OCI-M1 (cell line): ENCODE data around the gene FOSL2.
A peak's percentile ranks its signal among the peaks of the same experiment; 100 is the strongest.

Source experiments
- DNase-seq: peaks from one replicate; lab custom pipeline; 2025; lab: John Stamatoyannopoulos, UW

The FOSL2 gene

DNA sequence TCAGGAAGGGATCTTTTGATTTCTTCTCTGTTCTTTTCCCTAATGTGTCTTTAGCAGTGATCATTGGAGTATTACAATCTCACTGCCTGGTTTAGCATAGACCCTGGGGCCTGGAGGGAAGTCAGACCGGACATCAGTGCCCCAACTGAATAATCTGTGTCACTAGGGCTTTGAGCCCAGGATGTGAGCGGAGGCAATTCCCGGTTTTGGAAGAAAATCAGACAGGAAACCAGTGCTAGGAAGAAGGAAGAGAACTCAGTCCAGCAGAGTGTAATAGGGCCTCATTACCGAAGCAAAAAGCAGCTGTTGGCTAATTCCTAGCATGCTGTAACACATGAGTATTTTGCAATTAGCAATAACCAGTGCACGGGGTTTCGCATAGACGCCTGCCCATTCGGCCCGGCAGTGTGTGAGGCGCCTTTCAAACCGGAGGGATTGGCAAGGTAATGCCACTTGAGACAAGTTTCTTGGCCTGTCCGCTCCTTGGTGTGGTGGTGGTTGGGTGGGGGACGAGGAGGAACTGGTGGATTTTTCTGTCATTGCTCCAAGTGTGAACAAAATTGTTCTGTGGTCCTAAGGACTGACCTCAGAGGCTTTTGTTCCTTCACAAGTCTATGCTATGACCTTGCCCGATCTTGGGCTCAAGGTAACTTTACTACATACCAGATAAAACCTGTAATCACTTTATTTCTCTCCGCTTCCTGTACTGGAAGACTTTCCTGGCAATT, 2.8 kb downstream of the FOSL2 start:
- peak; percentile 22 for DNase-seq

DNA sequence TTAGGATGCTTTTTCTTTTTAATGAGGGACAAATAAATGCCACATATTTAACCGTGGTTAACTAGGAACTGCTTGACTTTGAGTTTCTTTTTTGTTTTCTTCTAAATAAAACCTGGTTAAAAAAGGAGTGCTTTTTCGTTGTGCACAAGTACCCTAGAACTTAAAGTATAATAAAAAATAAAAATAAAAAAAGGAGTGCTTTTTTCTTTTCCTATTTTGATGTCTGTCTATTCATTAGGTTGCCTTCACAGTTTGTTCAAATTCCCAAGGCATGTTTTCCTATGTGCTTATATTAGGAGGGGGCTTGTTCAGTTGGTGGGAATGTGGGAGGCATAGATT, 4.4 kb downstream of the FOSL2 start:
- DNase-seq, result no peak

DNA sequence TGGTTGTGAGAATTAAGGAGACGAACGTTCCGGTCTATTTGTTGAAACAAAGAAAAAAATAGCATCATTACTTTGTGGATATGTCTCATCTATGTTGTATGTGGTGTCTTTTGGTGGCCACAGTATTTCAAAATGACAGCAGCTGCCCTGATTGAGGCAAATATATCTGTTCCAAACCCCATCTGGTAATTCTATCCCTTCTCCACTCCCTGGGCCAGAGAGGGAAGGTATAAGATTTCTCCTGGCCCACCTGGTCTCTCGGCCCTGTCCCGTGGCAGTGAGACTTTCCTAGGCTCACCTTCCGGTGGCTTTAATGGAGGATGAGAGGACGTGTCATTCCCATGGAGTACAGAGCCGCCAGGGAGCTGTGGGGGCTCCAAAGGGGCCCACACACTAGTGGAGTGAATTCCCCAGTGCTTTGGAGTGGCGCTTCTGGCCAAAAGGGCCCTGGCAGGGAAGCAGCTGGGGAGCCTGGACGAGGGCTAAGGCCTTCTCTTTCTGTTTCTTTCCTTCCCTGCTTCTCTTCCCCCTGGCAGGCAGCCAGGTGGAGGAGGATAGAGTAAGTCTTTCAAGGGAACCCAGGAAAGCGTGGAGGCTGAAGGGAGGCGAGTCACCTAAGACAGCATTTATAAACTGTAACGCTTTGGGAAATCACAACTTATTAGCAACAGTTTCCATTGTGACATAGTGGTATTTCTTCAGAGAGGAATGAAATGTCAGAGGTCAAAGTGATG, 5.6 kb downstream of the FOSL2 start:
- DNase-seq, result no peak

DNA sequence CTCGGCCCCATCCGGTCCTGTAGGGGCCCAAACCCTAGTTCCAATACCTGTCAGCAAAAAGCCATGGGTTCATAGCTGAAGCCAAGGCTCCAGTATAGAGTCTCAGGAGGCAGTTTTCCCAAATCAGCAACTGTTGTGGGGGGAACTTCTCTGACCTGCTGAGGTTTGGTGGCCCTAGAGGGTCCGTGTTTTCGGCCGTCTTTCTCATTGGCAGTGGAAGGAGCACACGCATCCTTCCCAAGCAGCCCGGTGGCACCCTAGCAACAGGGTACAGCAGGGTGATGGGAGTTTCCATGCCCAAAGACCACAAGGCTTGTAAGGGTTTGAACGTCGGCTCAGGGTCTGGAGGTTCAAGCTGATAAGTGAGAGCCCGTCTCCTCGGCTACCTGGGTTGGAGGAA, 6.6 kb downstream of the FOSL2 start:
- DNase-seq, result no peak

DNA sequence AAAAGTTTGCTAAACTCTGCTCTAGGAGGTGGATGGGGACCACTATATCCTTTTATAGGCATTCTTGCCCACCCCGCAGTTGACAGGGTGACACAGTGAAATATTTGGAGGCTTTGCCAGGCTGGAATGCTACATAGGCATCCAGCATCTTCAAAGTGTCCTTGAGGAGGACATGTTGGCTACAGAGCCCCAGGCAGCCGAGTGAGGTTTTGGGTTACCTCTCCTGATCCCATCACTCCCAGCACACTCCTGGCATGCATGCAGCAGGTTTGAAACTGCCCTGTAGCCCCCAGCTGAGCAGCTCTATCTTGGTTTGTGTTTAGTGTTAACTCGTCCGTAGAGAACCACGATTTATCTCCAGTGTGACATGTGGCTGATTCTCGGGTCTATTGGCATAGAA, 7.3 kb downstream of the FOSL2 start:
- DNase-seq, result no peak

DNA sequence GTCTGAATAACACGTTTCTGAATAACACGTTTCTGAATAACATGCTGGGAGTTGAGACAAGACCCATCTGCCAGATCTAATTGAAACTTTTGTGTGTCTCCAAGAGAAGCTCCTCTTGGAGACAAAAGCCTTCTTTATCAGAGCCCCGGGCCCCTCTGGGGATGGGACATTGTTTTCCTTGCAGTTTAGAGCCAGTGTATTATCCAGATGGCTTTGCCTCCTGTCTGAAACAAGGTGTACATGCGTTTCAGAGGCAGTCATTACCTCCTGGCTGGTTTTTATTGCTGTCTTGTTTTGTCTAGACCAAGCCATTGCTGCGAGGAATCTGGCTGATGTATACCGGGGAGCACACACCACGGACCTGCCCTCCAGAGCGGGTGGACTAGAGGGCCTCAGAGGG, 7.8 kb downstream of the FOSL2 start:
- no peak for DNase-seq

DNA sequence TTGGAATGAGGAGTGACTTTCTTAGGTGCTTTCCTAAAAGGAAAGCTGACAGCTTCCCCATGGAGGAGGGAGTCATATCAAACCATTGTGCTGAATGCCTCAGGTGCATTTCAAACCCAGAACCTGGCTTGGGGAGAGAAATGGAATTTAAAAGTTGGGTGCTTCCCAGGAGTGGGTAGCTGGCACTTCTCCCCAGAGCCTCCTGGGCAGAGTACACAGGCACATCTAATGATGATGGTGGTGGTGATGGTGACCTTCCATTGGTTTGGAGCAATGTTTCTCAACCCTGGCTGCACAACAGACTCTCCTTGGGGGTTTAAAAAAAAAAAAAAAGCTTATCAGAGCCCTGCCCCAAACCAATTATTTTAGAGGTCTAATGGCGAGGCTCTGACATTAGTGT, 8.3 kb downstream of the FOSL2 start:
- no peak for DNase-seq

DNA sequence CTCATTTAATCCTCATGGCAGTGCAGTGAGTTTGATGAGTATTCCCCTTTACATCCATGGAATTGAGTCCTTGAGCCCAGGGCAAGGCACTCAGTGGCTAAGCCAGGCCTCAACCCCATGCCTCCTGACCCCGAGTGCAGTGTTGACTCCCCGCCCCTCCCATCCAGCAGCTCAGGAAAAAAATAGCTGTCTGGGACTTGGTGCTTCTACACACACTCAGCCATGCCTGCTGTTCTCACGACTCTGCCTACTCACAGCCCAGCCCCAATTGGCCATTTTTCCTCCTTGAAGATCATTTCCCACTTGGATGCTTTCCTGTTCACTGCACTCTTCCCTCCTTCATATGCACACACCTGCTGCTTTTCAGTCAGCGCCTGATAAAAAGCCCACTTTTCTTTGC, 8.8 kb downstream of the FOSL2 start:
- DNase-seq, result no peak

DNA sequence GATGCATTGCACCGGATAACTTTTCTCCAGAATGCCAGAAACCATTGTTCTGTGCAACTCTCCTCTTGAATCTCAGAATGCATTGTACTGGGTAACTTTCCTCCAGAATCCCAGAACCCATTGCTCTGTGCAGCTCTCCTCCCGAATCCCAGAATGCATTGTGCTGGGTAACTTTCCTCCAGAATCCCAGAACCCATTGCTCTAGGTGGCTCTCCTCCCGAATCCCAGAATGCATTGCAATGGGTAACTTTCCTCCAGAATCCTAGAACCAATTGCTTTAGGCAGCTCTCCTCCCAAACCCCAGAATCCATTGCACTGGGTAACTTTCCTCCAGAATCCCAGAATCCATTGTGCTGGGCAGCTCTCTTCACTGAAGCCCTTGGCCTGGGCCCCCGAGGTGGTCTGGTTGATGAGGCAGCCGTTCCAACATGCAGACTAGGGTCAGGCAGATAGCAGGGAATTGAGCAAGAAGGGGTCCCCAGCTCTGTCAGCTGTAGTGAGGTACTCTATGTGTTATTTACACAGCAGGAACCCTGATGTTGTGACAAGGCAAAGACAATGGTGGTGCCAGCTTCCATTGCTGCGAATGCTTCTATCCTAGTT, 9.4 kb downstream of the FOSL2 start:
- DNase-seq, result no peak

DNA sequence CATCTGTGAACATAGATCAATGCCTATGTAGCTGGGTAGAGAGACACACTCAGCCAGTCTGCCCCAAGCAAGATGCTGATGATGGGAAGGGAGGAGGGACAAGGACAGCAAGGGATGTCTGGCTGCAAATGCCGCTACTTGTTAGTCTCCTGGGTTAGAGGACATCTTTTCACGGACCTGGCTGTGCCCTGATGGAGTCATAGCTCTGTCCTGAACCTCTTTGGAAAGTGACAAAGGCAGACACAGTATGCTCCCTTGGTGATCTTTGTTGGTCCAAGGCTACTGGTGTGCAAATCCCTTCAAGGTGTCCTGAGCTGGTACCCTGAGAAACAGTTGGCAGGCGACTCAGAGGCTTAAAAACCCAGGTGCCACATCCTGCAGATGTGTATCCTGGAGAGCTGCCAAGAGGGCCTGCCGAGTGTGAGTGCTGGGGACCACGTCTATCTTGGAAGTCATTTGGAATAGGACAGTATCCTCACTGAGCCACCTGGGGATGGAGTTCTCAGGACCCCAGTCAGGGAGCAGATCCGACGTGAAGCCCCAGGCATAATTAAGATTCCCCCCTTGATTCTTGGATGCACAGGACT, 10.8 kb downstream of the FOSL2 start:
- no peak for DNase-seq

DNA sequence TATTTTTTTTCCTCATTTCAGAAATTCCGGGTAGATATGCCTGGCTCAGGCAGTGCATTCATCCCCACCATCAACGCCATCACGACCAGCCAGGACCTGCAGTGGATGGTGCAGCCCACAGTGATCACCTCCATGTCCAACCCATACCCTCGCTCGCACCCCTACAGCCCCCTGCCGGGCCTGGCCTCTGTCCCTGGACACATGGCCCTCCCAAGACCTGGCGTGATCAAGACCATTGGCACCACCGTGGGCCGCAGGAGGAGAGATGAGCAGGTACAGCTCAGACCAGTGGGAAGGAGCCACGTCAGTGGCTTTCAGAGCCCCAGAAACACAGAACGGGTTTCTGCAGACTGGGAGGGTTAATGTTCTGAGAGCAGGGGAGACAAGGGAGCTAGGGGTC, 11.4 kb downstream of the FOSL2 start:
- no peak for DNase-seq

DNA sequence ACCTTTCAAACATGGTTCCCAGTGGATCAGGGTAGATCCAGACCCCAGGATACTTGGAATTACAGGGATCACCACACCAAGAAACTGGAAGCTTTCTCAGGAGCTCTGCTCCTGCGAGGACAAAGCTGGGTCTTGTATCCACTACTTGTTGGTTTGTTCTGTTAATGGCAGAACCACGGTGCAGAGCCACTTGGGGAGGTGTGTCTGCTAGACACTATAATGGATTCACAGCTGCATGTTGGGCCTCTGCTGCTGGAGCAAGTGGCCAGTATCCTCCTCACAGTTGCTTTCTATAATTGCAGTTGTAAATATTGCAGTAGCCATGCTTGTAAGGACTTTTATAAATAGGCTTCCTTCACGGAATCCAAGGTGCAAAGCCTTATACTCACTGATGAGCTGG, 12.9 kb downstream of the FOSL2 start:
- DNase-seq, result no peak

DNA sequence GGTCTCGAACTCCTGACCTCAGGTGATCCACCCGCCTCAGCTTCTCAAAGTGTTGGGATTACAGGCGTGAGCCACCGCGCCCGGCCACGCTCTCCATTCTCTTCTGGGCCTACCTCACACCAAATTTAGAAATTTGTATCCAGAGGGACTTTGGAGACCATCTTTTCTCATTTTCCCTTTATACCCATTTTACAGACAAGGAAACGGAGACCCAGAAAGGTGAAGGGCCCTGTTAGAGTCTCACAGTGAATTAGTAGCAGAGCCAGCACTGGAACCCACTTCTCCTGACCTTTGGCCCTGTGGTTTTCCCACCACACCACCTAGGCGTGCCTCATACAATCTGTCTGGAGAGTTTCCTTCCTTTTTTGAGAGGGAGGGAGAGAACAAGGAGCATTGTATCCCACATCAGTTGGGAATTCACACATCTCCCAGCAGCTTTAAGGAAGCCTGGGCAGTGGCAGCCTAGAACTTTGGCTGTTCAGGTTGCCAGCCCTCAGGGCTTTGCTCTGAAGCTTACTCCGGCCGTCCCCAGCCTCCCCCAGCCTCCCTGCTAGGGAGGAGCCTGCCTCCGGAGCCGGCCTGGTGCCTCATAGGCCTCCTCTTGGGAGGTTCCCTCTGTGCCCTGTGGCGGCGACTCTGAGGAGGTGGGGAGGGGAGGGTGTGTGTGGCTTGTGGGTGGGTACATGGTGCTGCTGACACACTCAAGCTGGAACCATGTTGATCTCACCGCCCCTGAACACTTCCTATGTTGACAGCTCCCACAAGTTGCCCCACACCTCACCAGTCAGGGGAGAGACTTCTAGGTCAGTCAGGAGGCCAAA, 13.8 kb downstream of the FOSL2 start:
- no peak for DNase-seq

DNA sequence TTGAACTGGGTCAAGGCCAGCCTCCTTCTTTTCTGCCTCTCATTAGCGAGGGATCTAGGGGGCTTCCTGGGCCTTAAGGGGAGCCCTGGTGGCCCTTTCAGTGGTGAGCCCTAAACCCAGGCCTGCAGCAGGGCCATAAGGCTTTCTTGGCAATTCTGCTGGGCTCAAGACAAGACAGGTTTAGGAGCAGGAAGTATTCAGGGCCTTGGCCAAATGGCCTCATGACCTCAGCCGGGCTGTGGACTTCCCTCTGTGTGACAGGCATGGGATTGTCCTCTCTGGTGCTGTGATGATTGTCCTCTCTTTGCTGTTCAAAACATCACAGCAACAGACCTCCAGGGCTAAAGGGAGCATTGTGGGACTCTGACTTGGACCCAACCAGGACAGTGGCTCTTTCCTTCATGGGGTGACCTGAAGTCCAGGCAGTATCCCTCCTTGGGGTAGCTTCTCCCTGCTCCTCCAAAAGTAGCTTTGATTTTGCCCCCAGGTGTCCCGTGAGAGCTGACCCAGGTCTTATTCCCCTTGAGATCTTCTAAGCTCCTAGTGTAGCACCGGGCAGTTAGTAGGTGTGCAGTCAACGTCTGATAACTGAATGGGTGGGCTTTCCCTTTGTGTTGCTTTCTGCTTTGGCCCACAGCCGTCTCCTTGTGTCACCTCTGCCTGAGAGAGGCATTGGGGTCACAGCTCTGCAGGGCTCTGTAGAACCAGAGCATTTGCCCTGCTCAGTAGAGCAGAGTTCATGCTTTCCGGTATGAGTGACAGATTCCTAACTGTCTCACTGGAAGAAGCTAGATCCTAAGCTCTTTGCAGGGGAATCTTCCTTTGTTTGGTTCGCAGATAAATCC, 14.7 kb downstream of the FOSL2 start:
- no peak for DNase-seq

DNA sequence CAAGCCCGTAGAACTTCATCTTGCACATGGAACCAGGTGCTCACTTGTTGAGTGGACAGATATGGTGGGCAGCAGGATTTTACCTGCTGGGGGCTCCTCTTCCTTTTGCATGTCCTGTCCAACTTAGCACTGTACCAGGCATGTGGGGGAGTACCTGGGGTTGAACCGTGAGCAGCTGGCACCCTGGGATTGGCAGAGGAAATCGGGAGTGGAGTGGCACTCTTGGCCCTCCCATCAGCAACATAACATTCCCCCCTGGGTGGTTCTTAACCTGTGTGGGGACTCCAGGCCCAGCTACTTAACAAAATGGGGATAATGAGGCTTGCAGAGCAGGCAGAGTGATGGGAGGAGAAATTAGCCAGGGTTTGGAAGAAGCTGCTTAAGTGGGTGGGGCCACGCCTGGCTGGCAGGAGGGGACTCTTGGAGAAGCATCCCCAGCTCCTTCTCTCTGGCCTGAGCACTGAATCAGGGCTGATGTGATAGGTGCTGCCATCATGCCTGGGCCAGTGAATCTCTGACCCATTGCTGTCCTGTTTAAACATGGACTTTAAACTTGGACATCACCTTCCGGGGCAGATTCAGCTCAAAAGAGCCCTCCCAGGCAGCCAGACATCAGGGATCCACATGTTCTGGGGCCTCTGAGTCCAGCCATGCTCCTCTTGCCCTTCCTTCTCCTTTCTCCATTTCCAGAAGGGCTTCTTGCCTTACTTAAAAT, 15.5 kb downstream of the FOSL2 start:
- no peak for DNase-seq

DNA sequence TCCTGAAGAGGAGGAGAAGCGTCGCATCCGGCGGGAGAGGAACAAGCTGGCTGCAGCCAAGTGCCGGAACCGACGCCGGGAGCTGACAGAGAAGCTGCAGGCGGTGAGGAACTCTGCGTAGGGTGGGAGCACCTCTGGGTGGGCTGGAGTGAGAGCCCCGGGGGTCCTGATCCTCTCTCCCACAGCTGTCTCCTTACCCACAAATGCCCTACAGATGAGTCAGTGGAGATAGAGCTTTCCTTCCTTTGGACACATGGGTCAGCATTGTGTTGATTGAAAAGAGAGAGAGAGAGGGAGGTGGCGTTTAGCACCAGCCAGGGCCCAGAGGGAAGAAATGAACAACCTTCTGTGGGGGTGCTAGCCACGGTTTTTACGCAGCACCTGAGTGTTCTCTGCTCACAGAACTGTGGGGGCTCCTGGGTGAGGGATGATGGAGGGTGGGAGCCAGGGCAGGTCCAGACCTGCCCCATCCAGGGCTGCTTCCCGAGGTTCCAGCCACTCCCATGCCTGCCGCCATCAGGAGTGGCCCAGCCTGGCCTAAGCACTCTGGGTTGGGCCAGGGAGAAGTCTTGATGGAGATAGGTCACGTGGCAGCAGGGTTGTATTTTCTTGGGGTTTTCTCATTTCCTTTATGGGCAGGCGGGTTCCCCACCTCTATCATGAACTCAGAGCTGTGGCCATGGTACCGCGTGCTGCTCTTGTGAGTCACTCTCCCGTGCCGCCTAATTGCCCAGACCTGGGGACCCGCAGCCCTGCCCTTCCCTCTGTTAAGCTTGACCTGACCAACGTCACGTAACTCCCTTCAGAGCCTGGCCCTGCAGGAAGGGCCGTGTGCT, 16.3 kb downstream of the FOSL2 start:
- no peak for DNase-seq

DNA sequence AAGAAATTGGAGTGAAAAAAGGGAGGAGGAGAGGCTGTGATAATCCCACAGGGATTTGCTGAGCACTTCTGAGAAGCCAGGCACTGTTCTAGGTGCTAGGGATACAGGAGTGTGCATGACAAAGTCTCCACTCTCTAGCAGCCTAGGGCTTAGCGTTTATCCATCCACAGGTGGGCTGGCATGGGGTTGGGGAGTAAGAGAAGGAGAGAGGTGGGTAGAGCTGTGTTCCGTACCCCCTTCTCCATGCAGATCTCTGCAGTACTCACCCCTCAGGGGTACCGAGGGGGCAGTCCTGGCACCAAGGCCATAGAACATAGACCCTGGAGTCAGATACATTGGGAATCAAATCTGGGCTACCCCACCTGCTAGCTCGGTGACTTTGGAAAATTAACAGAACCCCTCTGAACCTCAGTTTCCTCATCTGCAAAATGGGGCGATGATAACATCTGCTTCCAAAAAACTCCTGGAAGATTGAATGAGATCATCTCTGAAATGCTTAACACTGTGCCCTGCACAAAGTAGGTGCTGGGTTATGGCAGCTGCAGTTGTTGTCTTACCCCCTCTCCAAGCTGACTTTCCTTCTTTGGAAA, 18.6 kb downstream of the FOSL2 start:
- DNase-seq, result no peak

DNA sequence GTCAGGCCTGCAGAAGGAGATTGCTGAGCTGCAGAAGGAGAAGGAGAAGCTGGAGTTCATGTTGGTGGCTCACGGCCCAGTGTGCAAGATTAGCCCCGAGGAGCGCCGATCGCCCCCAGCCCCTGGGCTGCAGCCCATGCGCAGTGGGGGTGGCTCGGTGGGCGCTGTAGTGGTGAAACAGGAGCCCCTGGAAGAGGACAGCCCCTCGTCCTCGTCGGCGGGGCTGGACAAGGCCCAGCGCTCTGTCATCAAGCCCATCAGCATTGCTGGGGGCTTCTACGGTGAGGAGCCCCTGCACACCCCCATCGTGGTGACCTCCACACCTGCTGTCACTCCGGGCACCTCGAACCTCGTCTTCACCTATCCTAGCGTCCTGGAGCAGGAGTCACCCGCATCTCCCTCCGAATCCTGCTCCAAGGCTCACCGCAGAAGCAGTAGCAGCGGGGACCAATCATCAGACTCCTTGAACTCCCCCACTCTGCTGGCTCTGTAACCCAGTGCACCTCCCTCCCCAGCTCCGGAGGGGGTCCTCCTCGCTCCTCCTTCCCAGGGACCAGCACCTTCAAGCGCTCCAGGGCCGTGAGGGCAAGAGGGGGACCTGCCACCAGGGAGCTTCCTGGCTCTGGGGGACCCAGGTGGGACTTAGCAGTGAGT, 19.4 kb downstream of the FOSL2 start:
- DNase-seq, result no peak

DNA sequence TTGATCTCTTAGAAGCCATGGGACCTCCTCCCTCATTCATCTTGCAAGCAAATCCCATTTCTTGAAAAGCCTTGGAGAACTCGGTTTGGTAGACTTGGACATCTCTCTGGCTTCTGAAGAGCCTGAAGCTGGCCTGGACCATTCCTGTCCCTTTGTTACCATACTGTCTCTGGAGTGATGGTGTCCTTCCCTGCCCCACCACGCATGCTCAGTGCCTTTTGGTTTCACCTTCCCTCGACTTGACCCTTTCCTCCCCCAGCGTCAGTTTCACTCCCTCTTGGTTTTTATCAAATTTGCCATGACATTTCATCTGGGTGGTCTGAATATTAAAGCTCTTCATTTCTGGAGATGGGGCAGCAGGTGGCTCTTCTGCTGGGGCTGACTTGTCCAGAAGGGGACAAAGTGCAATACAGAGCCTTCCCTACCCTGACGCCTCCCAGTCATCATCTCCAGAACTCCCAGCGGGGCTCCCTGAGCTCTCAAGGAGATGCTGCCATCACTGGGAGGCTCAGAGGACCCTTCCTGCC, 20.0 kb downstream of the FOSL2 start:
- no peak for DNase-seq
